GM19023 (cell line): ENCODE data around the gene PPA1.
"Not testable (repeated sequence)": the region's sequence is repeated elsewhere in the genome, so short reads cannot be mapped to it uniquely, and the experiment has no call there.

ENCODE experiments used
- ATAC-seq: cut with Tn5 transposase; IDR thresholded peaks from one replicate; pipeline ENCODE4 v1.9.1; 2021; ENCODE audit warnings: mild to moderate bottlenecking, moderate library complexity; ENCODE audit not compliant: unreplicated experiment

PPA1 gene

DNA sequence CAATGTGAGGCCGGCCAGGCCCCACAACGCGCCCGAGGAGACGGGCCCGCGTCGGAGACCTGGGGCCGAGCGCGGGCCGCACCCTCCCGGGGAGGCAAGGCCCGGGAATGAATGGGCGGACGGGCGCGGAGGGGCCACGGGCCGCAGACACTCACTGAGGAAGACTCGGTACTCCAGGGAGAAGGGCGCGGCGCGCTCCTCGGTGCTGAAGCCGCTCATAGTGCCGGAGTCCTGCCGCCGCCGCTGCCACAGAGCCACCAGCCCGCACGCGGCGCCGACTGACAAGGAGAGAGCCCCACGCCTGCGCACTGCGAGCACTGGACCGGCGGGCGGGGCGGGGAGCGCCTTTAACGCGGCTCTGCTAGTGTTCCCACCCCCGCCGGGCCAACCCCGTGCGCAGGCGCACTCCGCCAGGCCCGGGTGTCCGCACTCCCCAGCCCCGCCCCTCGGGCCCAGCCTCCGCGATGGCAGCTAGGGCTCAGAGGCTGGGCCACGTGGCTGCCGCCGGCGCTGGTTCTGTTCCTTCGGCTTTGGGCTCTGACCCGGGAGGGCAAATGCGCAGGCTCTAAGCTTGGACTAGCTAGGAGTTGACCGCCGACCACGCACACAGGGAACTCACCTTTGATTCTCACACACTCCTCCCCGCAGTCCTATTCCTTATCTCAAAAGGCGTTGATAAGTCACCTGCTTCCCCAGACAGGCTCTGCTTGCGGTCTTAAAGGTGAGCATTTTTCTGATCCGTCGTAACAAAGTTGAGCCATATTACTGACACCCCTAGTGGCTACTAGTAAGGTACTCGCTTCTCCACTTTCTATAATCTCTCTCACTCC is at the start of gene PPA1:
Gene PPA1 (minus strand): TSS at position 321 of the 830 bp plus-strand sequence. CDS start 102 bp downstream, at position 219.
- ATAC-seq = peak; percentile 87

DNA sequence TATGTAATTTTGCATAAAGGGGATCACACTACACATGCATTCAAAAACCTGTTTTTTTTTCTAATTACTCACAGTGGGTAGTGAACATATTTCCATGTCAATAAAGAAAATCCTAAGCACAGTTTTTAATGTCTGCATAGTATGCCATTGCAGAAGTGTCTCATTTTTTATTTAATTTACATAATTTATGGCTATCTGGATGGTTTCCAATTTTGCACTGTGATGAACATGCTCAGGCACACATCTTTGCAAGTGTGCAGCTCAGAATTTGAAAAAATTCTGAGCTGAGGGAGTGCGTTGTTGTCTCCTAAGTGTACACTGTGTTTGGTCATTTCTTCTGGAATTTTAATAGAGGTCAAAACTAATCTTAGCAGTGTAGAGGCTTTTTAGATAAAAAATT is 48.4 kb upstream of the PPA1 start:
- ATAC-seq = no peak

DNA sequence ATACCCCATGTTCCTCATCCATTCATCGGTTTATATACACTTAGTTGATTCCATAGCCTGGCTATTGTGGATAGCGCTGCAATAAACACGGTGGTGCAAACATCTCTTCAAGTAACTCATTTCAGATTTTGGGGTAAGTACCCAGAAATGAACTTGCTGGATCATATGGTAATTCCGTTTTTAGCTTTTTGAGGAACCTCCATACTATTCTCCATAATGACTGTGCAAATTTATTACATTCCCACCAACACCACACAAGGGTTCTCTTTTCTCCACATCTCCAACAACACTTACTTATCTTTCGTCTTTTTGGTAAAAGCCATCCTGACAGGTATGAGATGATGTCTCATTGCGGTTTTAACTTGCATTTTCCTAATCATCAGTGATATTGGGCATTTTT is 46.9 kb upstream of the PPA1 start:
- no peak for ATAC-seq

DNA sequence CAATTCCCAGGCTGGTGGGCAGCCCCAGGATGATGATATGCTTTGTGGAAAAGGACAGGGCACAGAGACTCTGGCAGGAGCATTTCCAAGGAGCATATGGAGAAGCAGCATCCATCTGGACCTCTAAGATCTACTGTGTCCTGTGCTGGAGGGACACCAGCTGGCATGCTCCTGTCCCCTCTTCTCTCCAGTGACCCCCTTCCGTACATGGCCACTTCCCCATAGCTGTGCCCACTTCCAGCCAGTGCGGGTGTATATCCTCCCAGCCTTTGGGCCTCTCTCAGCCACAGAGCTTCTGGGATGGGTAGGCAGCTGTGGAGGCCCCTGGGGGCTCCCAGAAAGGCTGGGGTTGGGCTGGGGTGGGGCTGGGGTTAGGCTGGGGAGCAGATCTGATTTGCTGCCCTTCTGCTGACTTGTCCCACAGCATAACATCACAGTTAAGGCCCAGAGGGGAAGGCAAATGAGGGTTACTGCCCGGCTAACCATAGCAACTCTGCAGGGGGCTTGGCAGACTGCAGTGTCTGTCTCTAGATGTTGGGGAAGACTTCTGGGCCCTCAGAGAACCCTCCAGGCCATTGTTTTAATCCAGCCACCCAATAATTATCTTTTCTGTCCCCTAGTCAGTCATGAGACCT is 44.3 kb upstream of the PPA1 start:
- ATAC-seq = no peak

DNA sequence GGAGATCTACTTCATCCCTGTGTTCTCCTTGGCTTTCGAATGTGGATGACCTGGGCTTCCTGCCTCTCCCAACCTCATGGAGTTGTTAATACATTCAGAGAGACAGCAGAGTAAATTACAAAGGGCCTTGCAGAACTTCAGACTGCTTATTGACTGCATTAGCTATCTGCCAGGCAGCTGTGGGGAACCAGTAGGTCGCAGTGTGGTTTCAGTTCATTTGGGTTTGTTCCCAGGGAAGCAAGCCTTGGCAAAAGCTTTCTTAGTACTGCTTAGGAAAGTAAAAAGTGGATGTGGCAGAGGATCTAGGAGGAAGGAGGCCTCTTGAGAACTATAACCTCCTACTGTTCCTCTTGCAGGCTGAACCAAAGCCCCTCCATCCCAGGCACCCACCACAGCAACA is 41.4 kb upstream of the PPA1 start:
- ATAC-seq = no peak

DNA sequence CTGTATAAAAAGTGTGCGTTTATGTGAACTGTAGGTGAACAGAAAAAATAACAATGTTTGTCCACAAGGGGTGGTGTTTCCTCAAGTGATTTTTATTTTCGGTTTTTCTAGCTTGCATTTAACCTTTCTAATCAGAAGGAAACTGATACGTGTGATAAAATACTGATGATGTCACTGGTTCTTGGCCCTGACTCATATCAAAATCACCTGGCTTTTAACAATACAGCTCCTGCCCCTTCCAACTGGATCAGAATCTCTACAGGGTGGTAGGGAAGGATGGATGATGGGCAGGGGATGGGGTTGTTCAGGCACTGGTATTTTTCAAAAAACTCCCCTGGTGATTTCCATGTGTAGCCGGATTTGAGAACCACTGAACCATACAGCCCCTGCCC is 39.7 kb upstream of the PPA1 start:
- no peak for ATAC-seq

DNA sequence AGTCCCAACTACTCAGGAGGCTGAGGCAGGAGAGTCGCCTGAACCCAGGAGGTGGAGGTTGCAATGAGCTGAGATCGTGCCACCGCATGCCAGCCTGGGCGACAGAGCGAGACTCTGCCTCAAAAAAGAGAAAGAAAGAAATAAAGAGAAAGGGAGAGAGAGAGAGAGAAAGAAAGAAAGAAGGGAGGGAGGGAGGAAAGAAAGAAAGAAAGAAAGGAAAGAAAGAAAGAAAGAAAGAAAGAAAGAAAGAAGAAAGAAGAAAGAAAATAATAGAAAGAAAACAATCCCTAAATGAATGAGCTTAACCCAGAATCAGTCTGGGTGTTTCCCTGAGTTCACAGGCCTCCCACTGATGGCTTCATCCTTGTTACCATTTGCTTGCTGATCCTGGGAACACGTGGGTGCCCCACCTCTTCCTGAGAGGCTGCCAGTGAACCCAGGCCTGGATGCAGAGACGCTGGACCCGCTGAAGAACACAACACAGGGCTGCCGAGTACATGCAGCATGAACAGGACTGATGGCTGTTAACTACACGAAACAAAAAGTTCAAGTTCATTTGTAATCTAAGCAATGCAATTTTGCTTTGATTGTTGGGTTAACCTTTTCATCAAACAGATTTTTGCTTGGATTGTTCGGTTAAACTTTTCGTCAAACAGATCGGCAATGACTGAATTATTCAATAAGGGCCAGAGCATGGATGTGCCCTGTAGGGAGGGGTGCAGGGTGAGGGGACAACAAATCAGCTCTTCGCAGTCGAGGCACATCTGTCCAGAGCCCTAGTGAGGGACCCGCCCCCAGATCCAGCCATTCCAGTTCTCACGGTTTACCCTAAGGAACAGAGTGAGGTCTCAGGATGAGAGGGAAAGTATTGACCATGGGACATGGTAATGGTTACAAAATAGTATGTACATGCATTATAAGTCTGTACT is 39.0 kb upstream of the PPA1 start:
- ATAC-seq = no peak

DNA sequence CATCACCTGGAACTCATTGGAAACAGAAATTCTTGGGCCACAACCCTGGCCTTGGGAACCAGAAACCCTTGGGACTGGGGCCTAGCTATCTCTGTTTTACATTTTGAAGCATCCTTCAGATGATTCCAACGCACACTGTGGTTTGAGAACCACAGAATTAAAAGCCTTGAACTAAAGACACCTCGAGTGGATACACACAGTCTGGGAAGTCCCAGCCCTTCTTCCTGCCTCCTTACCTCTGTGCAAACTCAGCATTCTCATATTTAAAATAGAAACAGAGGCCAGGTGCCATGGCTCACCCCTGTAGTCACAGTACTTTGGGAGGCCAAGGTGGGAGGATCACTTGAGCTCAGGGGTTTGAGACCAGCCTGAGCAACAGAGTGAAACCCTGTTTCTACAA is 37.7 kb upstream of the PPA1 start:
- ATAC-seq = no peak

DNA sequence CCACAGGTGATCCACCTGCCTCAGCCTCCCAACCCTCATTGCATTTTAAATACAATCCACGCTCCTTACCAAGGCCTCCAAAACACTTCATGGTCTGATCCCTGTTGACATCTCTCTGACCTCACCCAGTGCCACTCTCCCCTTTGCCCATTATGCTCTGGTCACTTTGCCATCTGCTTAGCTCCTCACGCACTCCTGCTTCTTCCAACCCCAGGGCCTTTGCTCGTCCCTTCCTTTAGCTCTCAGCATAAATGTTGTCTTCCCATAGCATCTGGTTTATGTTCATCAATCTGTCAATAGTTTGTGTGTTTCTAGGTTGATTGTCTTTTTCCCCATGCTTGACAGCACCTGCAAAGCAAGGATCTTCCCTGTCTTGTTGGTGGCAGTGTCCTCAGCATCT is 36.5 kb upstream of the PPA1 start:
- ATAC-seq = no peak

DNA sequence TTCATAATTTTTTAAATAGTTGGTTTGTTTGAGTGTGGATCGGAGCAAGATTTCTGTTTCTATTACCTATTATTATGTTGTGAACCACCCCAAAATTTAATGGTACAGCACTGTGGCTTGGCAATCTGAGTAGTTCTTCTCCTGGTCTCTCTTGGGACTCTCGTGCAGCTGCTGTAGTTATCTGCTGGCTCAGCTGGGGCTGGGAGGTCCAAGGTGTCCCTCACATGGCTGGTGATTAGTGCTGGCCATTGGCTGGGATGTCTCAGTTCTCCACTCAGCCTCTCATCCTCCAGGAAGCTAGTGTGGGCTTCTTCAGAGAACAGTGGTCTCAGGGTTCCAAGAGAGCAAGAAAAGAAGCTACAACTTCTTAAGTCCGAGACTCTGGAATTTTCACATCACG is 35.1 kb upstream of the PPA1 start:
- ATAC-seq = no peak

DNA sequence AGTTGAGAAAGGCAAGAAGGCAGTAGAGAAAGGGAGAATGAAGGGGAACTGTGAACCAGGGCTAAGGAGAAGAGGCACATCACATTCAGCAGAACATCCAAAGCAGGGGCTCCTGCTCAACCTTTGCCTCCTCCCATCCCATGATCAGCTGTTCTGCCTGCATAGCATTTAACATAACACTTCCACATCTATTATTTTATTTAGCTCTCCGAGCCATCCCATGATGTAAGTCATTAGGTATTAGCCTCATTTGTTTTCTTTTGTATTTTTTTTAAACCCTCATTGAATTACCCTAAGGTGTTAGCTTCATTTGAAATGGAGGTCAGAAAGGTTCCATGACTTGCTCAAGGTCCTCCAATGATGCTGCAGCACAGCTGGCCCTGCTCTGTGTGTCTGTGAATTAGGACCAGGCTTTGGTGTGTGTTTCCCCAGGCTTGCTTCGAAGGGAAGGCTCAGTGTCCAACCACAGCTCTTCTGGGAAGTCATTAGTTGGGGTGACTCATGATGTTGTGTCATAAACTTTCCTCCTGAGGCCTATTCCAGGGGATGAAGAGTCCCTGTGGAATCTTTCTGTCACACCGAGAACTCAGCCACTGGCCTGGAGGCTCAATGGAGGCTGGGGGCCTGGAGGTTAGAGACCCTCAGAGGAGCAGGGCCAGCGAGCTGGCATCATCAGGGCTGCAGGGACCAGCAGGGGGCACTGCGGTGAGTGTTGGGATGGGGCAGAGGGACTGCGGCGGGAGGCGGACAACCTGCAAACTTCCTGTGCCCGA is 34.1 kb upstream of the PPA1 start:
- no peak for ATAC-seq

DNA sequence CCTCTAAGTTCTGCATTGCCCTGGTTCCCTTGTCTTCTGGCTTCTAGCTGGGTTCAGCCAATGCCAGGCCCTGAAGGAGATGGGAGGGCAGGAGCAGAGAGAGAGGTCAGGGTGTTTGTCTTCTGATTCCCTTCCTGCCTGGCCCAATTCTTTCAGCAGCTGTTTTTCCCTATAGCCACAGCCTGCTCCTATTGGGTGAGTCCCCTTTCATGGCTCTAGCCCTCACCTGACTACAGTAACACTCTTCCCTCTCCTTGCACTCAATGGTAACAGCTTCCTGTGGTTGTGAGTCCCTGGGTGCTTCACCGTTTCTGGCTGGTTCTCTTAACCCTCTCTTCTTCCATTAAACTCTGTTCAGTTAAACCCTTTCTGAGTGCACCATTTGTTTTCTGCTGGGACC is 33.5 kb upstream of the PPA1 start:
- ATAC-seq = no peak

DNA sequence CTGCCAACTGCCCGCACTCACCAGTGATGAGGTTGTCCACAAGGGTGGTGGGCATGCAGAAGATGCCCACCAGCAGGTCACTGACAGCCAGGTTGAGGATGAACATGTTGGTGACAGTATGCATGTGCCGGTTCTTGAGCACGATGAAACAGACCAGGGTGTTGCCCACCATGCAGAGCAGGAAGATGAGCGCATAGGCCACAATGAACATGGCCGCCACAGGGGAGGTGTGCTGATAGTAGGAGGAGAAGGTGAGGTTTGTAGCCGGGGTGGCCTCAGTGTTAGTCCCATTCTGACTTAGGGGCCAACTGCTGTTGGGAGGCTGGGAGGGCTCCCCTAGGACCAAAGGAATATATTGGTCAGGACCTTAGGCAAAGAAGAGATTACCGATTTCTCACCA is 32.8 kb upstream of the PPA1 start:
- ATAC-seq = no peak

DNA sequence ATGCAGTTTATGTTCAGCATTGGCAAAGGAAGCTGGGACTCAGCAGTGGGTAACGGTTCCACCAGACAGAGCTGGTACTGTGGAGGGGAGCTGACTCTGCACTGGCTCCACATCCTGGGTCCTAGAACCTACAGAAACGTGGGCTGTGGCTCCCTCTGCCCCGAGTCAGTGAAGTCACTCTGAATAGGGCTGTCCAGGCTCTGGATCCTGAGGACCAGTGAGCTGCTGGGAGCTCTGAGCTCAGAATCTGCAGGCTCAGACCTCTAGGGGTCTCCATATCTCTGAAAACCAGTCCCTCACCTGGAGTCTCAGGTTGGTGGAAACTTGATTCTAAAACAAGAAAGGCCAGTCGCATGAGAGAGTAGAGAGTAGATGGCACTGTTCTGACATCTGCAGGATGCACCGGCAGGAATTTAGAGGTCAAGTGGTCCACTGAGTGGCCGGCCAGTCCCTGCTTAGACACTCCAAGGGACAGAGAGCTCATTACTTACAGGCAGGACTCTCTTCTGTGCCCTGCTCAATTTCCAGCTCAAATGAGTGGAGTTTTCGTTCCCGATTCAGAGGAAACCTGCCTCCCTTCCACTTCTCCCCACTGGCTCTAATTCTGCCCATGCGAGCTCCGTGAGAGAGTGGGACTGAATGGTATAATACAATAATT is 31.9 kb upstream of the PPA1 start:
- no peak for ATAC-seq

DNA sequence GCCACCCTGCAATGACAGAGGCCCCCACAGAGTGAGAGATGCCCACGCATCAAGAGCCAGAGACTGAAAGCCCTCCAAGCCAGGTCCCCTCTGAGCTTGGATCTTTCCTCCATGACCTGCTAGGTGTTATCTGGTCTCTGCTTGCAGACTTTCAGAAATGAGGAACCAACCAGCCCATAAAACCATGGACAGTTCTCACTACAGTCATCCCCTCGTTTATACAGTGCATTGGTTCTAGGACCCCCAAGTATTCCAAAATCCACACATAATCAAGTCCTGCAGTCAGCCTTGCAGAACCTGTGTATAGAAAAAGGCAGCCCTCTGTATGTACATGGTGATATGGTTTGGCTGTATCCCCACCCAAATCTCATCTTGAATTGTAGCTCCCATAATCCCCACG is 27.5 kb upstream of the PPA1 start:
- no peak for ATAC-seq

DNA sequence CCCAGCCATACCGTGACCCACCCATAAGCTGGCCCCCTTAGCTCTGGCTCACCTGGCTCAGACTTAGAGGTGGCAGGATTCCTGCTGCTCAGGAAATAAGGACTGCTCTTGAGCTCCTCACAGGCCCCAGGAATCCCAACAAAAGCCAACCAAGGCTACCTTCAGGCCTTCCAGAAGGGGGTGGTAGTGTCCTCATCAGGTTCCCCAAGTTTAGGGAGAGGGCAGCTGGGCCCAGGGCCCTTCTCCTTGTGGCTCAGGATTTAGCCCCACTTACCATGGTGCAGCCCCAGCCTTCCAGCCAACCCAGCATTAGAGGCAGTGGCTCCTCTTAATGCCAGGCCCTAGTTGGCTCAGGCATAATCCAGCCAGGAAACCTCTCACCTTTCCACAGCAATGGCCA is 27.0 kb upstream of the PPA1 start:
- no peak for ATAC-seq

DNA sequence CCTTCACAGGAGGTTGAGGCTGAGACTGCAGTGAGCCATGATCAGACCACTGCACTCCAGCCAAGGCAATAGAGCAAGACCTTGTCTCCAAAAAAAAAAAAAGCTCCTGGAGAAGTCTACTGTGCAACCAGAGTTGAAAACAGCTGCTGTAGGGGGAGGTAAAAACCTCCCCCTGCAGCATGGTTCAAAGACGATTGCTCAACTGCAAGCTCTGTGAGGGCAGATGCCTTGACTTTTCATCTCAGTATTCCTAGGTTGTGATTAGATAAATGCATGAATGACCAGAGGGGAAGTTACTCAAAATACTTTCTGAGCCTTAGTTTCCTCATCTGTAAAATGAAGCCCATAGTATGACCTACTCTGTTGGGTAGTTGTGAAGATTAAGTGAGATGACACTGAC is 25.0 kb upstream of the PPA1 start:
- no peak for ATAC-seq

DNA sequence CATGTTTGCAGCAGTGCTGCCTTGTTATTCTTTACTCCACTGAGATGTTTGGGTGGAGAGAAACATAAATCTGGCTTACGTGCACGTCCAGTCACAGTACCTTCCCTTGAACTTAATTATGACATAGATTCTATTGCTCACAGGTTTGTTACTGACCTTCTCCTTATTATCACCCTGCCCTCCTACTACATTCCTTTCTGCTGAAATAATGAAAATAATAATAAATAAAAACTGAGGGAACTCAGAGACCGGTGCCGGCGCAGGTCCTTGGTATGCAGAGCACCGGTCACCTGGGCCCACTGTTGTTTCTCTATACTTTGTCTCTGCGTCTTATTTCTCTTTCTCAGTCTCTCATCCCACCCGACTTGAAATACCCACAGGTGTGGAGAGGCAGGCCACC is 24.6 kb upstream of the PPA1 start:
- ATAC-seq = not testable (repeated sequence)

DNA sequence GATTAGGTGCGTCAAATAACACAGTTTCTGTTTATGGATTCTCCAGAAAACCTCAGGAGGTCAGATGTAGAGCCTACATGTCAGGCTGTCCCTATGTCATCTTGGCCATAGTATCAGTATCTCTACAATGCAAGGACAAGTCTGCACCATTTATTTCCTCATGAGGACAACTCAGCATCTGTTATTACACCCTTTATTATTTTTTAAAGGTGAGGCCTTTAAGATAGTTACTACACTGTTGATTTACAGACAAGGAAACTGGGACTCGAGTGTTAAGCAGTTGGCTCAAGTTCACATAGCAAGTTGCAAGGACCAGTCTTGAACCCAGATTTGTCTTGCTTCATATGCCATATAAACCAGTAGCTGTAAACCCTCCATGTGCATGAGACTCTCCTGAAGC is 23.2 kb upstream of the PPA1 start:
- no peak for ATAC-seq
